Effector memory CD4-positive, alpha-beta T cell (primary cell): ENCODE measurements around the gene EIF3A.
A peak's percentile ranks its signal among the peaks of the same experiment; 100 is the strongest.
"Not testable (repeated sequence)": the region's sequence is repeated elsewhere in the genome, so short reads cannot be mapped to it uniquely, and the experiment has no call there.

Experiments used
- DNase-seq, 3 donors: peaks; one replicate each; pipeline ENCODE4 v3.0.0-alpha.2; 2020
- H3K27ac ChIP-seq: 2 replicates; pipeline ENCODE4 v1.7.0; 2013; ENCODE audit warnings: mild to moderate bottlenecking, low read length, moderate library complexity; ENCODE audit not compliant: insufficient read depth, poor library complexity, severe bottlenecking
- H3K27me3 ChIP-seq: replicated peaks from 2 replicates; pipeline ENCODE4 v1.7.0; 2013; ENCODE audit warnings: mild to moderate bottlenecking, low read length; ENCODE audit not compliant: insufficient read depth, control insufficient read depth, poor library complexity, severe bottlenecking
- H3K36me3 ChIP-seq: 2 replicates; pipeline ENCODE4 v1.7.0; 2013; ENCODE audit warnings: mild to moderate bottlenecking, low read length, moderate library complexity; ENCODE audit not compliant: control insufficient read depth, insufficient read depth
- H3K4me1 ChIP-seq: 2 replicates; pipeline ENCODE4 v1.7.0; 2013; ENCODE audit warnings: low read length, mild to moderate bottlenecking; ENCODE audit not compliant: control insufficient read depth, insufficient read depth, poor library complexity, severe bottlenecking
- H3K4me3 ChIP-seq: 2 replicates; pipeline ENCODE4 v1.7.0; 2013; ENCODE audit warnings: low read length, low read depth, mild to moderate bottlenecking; ENCODE audit not compliant: insufficient read depth, poor library complexity, severe bottlenecking
- H3K9me3 ChIP-seq: 2 replicates; pipeline ENCODE4 v1.7.0; 2013; ENCODE audit warnings: mild to moderate bottlenecking, low read length, moderate library complexity; ENCODE audit not compliant: control insufficient read depth

The EIF3A gene

DNA sequence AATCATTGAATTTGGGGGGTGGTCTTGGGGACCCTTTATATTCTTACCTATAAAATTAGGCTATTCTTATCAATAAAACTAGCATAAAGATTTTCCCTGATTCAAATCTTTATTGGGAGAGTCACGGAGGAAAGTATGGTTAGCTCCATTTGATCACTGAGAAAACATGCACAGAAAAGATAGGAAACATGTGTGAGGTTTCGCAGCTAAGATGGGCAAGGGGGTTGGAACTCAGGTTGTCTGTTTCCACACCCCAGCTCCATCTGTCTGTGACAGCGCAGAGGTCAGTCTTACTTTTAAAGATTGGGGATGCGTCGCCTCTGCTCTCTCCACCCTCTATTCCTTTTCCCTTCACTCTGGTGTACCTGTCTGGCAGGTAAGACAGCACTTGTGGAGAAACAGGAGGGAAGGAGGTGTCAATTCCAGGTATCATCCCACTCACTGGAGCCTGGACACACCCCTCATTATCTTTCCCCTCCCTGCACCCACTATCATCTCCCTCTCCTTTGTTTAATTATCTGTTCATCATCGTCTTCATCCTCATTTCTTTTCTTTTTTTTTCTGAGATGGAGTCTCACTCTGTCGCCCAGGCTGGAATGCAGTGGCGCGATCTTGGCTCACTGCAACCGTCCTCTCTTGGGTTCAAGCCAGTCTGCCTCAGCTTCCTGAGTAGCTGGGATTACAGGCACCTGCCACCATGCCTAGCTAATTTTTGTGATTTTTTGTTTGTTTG lies 20.9 kb upstream of the EIF3A start:
- Histone ChIP-seq H3K36me3 (no peaks in the 10 kb centered on the region), H3K4me1 (peaks cover 8% of the 10 kb centered on the region), H3K9me3 (no peaks in the 10 kb centered on the region), H3K27ac (no peak overlapping the region), H3K27me3 (no peaks in the 10 kb centered on the region), H3K4me3 (no peak overlapping the region)
- DNase-seq = no peak

DNA sequence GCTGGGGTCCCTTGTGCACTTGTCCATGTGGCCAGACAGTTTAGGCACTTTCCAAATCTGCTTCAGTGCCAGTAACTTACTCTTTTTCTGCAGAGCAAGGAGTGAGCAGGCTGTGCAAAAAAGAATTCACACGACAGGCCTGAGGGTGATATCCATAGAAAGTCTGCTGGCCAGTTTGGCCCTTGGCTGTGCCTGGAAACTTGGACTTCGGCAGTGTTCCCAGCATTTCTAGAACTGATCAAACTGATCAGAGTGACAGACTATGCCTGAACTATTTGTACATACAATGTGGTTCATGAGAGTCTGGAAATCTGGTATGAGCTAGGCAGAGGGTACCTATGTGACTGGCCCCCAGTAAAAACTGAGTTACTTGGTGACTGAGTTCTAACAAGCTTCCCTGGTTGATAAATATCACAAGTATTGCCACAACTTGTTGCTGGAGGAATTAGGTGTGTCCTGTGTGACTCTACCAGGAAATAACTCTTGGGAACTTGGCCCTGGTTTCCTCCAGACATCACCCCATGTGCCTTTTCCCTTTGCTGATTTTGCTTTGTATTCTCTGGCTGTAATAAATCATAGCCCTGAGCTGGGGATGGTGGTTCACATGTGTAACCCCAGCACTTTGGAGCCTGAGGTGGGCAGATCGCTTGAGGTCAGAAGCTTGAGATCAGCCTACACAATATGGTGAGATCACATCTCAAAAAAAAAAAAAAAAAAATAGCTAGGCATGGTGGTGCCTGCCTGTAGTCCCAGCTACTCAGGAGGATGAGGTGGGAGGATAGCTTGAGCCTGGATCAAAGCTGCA lies 20.0 kb upstream of the EIF3A start:
- DNase-seq = no peak
- Histone ChIP-seq H3K27me3 (no peaks in the 10 kb centered on the region), H3K4me3 (no peak overlapping the region), H3K4me1 (peaks cover 8% of the 10 kb centered on the region), H3K36me3 (no peaks in the 10 kb centered on the region), H3K27ac (no peak overlapping the region), H3K9me3 (no peaks in the 10 kb centered on the region)

DNA sequence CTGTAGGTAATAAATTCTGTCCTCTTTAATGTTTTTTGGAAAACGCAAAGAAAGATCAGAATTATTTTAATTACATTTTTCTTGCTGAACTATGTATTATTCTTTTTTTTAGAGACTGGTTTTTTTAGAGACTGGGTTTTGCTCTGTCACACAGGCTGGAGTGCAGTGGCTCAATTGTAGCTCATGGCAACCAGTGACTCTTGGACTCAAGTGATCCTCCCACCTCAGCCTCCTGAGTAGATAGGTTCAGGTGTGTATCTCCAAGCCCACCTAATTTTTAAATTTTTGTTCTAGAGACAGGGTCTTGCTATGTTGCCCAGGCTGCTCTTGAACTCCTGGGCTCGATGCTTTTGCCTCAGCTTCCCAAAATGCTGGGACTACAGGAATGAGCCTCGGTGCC lies 18.0 kb upstream of the EIF3A start:
- no peaks in the 10 kb centered on the region for H3K36me3 ChIP-seq
- no peaks in the 10 kb centered on the region for H3K9me3 ChIP-seq
- H3K27ac ChIP-seq = no peak overlapping the region
- no peaks in the 10 kb centered on the region for H3K27me3 ChIP-seq
- H3K4me1 ChIP-seq = peaks cover 5% of the 10 kb centered on the region
- no peak for DNase-seq
- no peak overlapping the region for H3K4me3 ChIP-seq

DNA sequence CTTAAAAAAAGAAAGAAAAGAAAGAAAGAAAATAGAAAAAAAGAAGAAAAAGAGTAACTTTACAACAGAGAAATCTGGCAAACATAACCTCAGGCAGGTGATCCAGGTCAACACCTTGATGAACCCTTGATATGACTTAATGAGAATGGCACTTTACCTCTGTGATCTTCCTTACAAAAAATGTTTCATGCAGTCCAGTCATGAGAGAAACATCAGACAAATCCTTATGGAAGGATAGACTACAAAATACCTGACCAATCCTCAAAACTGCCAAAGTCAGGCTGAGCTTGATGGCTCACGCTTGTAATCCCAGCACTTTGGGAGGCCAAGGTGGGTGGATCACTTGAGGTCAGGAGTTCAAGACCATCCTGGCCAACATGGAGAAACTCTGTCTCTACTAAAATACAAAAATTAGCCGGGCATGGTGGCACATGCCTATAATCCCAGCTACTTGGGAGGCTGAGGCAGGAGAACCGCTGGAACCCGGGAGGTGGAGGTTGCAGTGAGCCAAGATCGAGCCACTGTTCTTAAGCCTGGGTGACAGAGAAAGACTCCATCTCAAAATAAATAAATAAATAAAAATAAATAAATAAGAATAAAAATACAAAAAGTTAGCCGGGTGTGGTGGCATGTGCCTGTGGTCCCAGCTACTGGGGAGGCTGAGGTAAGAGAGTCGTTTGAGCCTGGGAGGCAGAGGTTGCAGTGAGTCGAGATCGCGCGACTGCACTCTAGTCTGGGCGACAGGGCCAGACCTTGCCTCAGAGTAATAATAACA lies 16.2 kb upstream of the EIF3A start:
- not testable (repeated sequence) for DNase-seq, H3K9me3 ChIP-seq, H3K27ac ChIP-seq, H3K36me3 ChIP-seq, H3K27me3 ChIP-seq, H3K4me3 ChIP-seq
- peaks cover 20% of the 10 kb centered on the region for H3K4me1 ChIP-seq

DNA sequence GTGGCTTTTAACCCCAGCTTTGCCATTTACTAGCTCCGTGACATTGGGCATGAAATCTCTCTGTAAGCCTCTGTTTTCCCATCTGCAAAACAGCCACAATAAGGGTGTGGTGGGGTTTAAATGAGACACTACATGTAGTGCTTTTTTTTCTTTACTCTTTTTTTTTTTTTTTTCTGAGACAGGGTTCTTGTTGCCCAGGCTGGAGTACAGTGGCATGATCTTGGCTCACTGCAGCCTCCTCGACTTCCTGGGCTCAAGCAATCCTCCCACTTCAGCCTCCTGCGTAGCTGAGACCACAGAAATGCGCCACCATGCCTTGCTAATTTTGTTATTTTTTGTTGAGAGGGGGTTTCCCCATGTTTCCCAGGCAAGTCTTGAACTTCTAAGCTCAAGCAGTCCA lies 15.0 kb upstream of the EIF3A start:
- Histone ChIP-seq H3K27ac (no peak overlapping the region), H3K9me3 (no peaks in the 10 kb centered on the region), H3K36me3 (no peaks in the 10 kb centered on the region), H3K27me3 (no peaks in the 10 kb centered on the region), H3K4me3 (no peak overlapping the region), H3K4me1 (peaks cover 28% of the 10 kb centered on the region)
- no peak for DNase-seq

DNA sequence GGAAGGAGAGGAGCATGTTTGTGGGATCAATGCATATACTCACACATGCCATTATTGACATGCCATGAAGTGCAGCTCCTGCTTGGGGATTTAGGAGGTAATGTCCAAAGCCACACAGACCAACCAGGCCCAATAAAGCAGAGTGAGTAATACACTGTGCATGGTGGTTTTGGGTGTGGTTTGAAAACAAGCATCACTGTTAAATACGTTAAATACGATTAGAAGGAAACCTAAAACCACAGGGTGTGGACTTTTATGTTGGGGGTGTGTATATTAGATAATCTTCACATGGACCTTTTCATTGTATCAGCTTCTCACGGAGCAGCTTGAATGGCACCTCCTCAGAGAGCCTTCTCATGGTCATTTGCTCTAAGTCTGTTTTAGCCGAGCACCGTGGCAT lies 10.4 kb upstream of the EIF3A start:
- Histone ChIP-seq H3K4me1 (peaks cover 41% of the 10 kb centered on the region), H3K27ac (peak overlapping the region; percentile 82), H3K36me3 (no peaks in the 10 kb centered on the region), H3K27me3 (no peaks in the 10 kb centered on the region), H3K4me3 (no peak overlapping the region), H3K9me3 (no peaks in the 10 kb centered on the region)
- DNase-seq = peak; percentile 24 to 51 (median 45)

DNA sequence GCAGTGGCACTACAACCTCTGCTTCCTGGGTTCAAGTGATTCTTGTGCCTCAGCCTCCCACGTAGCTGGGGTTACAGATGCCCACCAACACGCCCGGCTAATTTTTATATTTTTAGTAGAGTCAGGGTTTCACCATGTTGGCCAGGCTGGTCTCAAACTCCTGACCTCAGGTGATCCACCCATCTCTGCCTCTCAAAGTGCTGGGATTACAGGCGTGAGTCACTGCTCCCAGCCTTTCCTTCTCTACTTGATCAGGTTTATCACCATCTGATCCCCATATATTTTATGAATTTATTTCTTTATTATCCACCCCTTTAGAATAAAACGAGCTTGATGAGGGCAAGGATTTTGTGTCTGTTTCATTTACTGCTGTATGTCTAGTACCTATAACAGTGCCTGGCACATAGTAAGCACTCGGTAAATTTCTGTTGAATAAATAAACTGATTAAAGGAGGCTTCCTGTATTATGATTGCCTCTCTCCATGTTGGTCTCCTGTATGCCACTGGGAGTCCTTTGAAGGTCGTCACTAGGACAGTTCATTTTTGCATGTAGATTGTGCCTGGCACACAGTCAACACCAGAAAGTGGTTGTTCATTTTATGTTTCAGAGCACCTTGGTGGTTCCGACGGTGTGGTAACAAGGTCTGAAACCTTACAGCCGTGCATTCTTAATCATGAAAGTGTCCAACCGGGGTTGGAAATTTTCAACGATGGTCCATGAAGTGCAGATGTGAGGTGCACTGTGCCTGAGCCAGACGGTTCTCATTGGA lies 9.6 kb upstream of the EIF3A start:
- Histone ChIP-seq H3K27ac (peak overlapping the region; percentile 82), H3K4me3 (no peak overlapping the region), H3K9me3 (no peaks in the 10 kb centered on the region), H3K36me3 (no peaks in the 10 kb centered on the region), H3K4me1 (peaks cover 37% of the 10 kb centered on the region), H3K27me3 (no peaks in the 10 kb centered on the region)
- DNase-seq = peak in 2 of 3 donors; percentile 16 to 56

DNA sequence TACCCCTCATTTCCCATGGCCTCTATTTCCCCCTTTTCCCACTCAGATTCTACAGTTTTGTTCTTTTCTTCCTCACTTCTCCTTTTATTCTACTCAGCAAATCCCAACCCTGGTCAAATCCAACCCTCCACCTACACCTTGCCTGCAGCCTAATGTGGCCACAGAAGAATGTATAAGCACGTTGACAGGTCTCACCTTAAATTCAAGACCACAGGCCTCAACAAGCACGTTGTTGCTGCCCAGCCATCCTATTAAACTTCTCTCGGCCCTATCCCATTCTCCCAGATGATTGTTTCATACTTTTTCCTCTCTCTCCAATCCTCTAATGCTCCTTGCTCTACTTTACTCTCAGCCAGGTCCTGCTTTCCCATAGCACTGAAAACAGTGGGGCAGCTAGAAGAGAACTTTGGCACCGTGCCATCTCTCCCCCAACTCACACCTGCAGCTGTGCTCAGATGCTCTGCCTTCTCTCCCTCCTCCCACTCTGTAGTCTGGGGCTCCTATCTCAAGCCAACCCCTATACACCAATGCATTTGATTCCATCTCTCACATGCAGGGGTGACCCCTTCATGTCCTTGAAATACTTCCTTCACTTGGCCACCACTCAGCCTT lies 6.8 kb upstream of the EIF3A start:
- Histone ChIP-seq H3K9me3 (no peaks in the 10 kb centered on the region), H3K36me3 (no peaks in the 10 kb centered on the region), H3K27me3 (no peaks in the 10 kb centered on the region), H3K4me3 (no peak overlapping the region), H3K4me1 (peaks cover 26% of the 10 kb centered on the region), H3K27ac (no peak overlapping the region)
- DNase-seq = no peak

DNA sequence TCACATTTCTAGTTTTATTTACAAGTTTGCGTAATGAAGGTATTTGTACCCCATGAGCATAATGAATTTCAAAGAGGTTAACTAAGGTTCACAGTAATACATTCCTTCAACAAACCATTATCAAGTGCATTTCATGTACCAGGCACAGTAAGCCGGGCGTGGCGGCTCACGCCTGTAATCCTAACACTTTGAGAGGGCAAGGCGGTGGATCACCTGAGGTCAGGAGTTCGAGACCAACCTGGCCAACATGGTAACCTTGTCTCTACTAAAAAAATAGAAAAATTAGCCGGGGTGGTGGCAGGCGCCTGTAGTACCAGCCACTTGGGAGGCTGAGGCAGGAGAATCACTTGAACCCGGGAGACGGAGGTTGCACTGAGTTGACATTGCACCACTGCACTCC lies 4.3 kb upstream of the EIF3A start:
- no peak overlapping the region for H3K4me3 ChIP-seq

More for the DNA sequence above, 4.3 kb upstream of the EIF3A start:
- H3K36me3 ChIP-seq = no peaks in the 10 kb centered on the region
- no peak for DNase-seq
- H3K27ac ChIP-seq = no peak overlapping the region
- H3K4me1 ChIP-seq = peaks cover 6% of the 10 kb centered on the region
- no peaks in the 10 kb centered on the region for H3K9me3 ChIP-seq
- H3K27me3 ChIP-seq = no peaks in the 10 kb centered on the region
